H9 (cell line): Measurements from ENCODE around the gene GLYR1. TPM values are rescaled to one million over a fixed set of nuclear protein-coding genes. Genes with fewer than 3 reads are reported as not detected.

ENCODE experiments used
- DNase-seq: peaks from one replicate; pipeline ENCODE4 v3.0.0-alpha.2; 2017
- H2AFZ ChIP-seq: one replicate; pipeline ENCODE4 v1.6.1; 2013; ENCODE audit warnings: mild to moderate bottlenecking, low read length, control low read depth, moderate library complexity
- H2AK5ac ChIP-seq: 2 replicates; pipeline ENCODE4 v1.6.1; 2013; ENCODE audit warnings: low read length, control low read depth, mixed read lengths; ENCODE audit not compliant: insufficient read length
- H2BK120ac ChIP-seq: one replicate; pipeline ENCODE4 v1.6.1; 2013; ENCODE audit warnings: low read depth, mild to moderate bottlenecking, low read length, control low read depth, inconsistent platforms; ENCODE audit not compliant: poor library complexity, severe bottlenecking
- H2BK12ac ChIP-seq: 2 replicates; pipeline ENCODE4 v1.6.1; 2013; ENCODE audit warnings: low read length, control low read depth, mixed read lengths, low read depth; ENCODE audit not compliant: insufficient read length
- H2BK15ac ChIP-seq: 2 replicates; pipeline ENCODE4 v1.6.1; 2013; ENCODE audit warnings: low read depth, low read length, control low read depth
- H2BK20ac ChIP-seq: one replicate; pipeline ENCODE4 v1.6.1; 2013; ENCODE audit warnings: low read depth, mild to moderate bottlenecking, low read length, control low read depth, inconsistent platforms; ENCODE audit not compliant: poor library complexity, severe bottlenecking
- H2BK5ac ChIP-seq: 2 replicates; pipeline ENCODE4 v1.6.1; 2013; ENCODE audit warnings: low read length, control low read depth, mixed read lengths; ENCODE audit not compliant: insufficient read length
- H3K14ac ChIP-seq: 2 replicates; pipeline ENCODE4 v1.6.1; 2013; ENCODE audit warnings: low read length, control low read depth; ENCODE audit not compliant: insufficient read depth
- H3K18ac ChIP-seq: 2 replicates; pipeline ENCODE4 v1.6.1; 2013; ENCODE audit warnings: low read depth, mild to moderate bottlenecking, mixed read lengths, low read length, control low read depth; ENCODE audit not compliant: insufficient read length
- H3K23ac ChIP-seq: 2 replicates; pipeline ENCODE4 v1.6.1; 2013; ENCODE audit warnings: low read length, control low read depth, mixed read lengths, low read depth; ENCODE audit not compliant: insufficient read length
- H3K23me2 ChIP-seq: 2 replicates; pipeline ENCODE4 v1.6.1; 2013; ENCODE audit warnings: low read depth, mild to moderate bottlenecking, mixed read lengths, low read length, control low read depth; ENCODE audit not compliant: insufficient read length, poor library complexity, severe bottlenecking
- H3K27ac ChIP-seq: 2 replicates; pipeline ENCODE4 v1.5.1; 2013; ENCODE audit warnings: low read length, control low read depth, mixed read lengths, low read depth; ENCODE audit not compliant: insufficient read length
- H3K27me3 ChIP-seq: 2 replicates; pipeline ENCODE4 v1.6.1; 2013; ENCODE audit warnings: low read length, control low read depth, inconsistent platforms; ENCODE audit not compliant: insufficient read depth
- H3K4ac ChIP-seq: 2 replicates; pipeline ENCODE4 v1.6.1; 2013; ENCODE audit warnings: low read depth, mild to moderate bottlenecking, control low read depth, inconsistent platforms, low read length, moderate library complexity
- H3K4me1 ChIP-seq: 2 replicates; pipeline ENCODE4 v1.6.1; 2013; ENCODE audit warnings: low read length, control low read depth, inconsistent platforms; ENCODE audit not compliant: insufficient read depth
- H3K4me2 ChIP-seq: 2 replicates; pipeline ENCODE4 v1.6.1; 2013; ENCODE audit warnings: low read length, control low read depth, mixed read lengths; ENCODE audit not compliant: insufficient read length, insufficient read depth
- H3K56ac ChIP-seq: 2 replicates; pipeline ENCODE4 v1.6.1; 2013; ENCODE audit warnings: low read depth, mild to moderate bottlenecking, mixed read lengths, low read length, control low read depth; ENCODE audit not compliant: insufficient read length
- H3K79me1 ChIP-seq: 2 replicates; pipeline ENCODE4 v1.6.1; 2013; ENCODE audit warnings: low read depth, mild to moderate bottlenecking, moderate library complexity, low read length, control low read depth, inconsistent platforms; ENCODE audit not compliant: insufficient read depth, poor library complexity, severe bottlenecking
- H3K79me2 ChIP-seq: 2 replicates; pipeline ENCODE4 v1.6.1; 2013; ENCODE audit warnings: low read length, control low read depth, inconsistent platforms; ENCODE audit not compliant: insufficient read depth
- H3K9ac ChIP-seq: 2 replicates; pipeline ENCODE4 v1.6.1; 2013; ENCODE audit warnings: low read length, control low read depth, mixed read lengths; ENCODE audit not compliant: insufficient read length; ENCODE audit errors: extremely low read depth
- H3K9me3 ChIP-seq: one replicate; pipeline ENCODE4 v1.6.1; 2013; ENCODE audit warnings: low read depth, low read length, inconsistent platforms; ENCODE audit not compliant: control insufficient read depth
- H3T11ph ChIP-seq: one replicate; pipeline ENCODE4 v1.6.1; 2013; ENCODE audit warnings: mild to moderate bottlenecking, low read length, control low read depth, inconsistent platforms
- H4K20me1 ChIP-seq: one replicate; pipeline ENCODE4 v1.6.1; 2013; ENCODE audit not compliant: control insufficient read depth, insufficient read length, insufficient read depth
- H4K5ac ChIP-seq: 2 replicates; pipeline ENCODE4 v1.6.1; 2013; ENCODE audit warnings: low read depth, mild to moderate bottlenecking, mixed read lengths, low read length, control low read depth; ENCODE audit not compliant: insufficient read length
- H4K8ac ChIP-seq: replicated peaks from 2 replicates; pipeline ENCODE4 v1.6.1; 2013; ENCODE audit warnings: low read length, control low read depth, mixed read lengths, low read depth; ENCODE audit not compliant: insufficient read length
- H4K91ac ChIP-seq: 2 replicates; pipeline ENCODE4 v1.6.1; 2013; ENCODE audit warnings: low read depth, mild to moderate bottlenecking, moderate library complexity, mixed read lengths, low read length, control low read depth; ENCODE audit not compliant: insufficient read length
- H3K27ac Mint-ChIP-seq, 3 experiments: 2 replicates in 2 of 3; 3 replicates in 1 of 3; pipeline ENCODE4 v1.8.0; 2020 to 2021; ENCODE audit warnings: mixed read lengths in 3 of 3, mild to moderate bottlenecking in 1 of 3, moderate library complexity in 1 of 3
- H3K27me3 Mint-ChIP-seq: 2 replicates; pipeline ENCODE4 v1.8.0; 2021; ENCODE audit warnings: low read depth, mild to moderate bottlenecking, moderate library complexity, mixed read lengths
- H3K36me3 Mint-ChIP-seq, 3 experiments: 2 replicates in 2 of 3; 3 replicates in 1 of 3; pipeline ENCODE4 v1.8.0; 2020 to 2021; ENCODE audit warnings: low read depth in 3 of 3, mixed read lengths in 3 of 3; ENCODE audit not compliant: insufficient read depth in 1 of 3
- H3K4me1 Mint-ChIP-seq, 2 experiments: 2 replicates each; pipeline ENCODE4 v1.8.0; 2020; ENCODE audit warnings: mixed read lengths in 2 of 2
- H3K4me3 Mint-ChIP-seq, 2 experiments: 2 replicates in 1 of 2; 3 replicates in 1 of 2; pipeline ENCODE4 v1.8.0; 2020 to 2021; ENCODE audit warnings: mild to moderate bottlenecking in 2 of 2, mixed read lengths in 2 of 2, moderate library complexity in 1 of 2
- H3K9me3 Mint-ChIP-seq, 2 experiments: 2 replicates in 1 of 2; 3 replicates in 1 of 2; pipeline ENCODE4 v1.8.0; 2020; ENCODE audit warnings: mild to moderate bottlenecking in 2 of 2, mixed read lengths in 2 of 2, moderate library complexity in 1 of 2
- WGBS: extraction: QIAGEN DNeasy Blood & Tissue Kit; methylation state at CpG from one replicate; pipeline ENCODE4 v1.1.7; 2013; ENCODE audit warnings: missing lambda C conversion rate, low lambda C conversion rate, mixed read lengths; ENCODE audit not compliant: insufficient read length; ENCODE audit errors: extremely low coverage; 5-methylcytosine and 5-hydroxymethylcytosine counted together
- total RNA-seq: library from RNA; stranded (reverse); gene quantifications from 2 replicates; pipeline ENCODE4 v1.2.1, GENCODE V29; 2021
- TF ChIP-seq, protein P1 (sequence below): fragments of 200-600 bp; sonication (generic); conservative IDR thresholded peaks from 3 replicates; pipeline ENCODE4 v1.8.0; 2021; ENCODE audit warnings: antibody characterized with exemption, mild to moderate bottlenecking

GLYR1 gene
- total RNA-seq, 1 experiment from 2014 or later, result 114 TPM

DNA sequence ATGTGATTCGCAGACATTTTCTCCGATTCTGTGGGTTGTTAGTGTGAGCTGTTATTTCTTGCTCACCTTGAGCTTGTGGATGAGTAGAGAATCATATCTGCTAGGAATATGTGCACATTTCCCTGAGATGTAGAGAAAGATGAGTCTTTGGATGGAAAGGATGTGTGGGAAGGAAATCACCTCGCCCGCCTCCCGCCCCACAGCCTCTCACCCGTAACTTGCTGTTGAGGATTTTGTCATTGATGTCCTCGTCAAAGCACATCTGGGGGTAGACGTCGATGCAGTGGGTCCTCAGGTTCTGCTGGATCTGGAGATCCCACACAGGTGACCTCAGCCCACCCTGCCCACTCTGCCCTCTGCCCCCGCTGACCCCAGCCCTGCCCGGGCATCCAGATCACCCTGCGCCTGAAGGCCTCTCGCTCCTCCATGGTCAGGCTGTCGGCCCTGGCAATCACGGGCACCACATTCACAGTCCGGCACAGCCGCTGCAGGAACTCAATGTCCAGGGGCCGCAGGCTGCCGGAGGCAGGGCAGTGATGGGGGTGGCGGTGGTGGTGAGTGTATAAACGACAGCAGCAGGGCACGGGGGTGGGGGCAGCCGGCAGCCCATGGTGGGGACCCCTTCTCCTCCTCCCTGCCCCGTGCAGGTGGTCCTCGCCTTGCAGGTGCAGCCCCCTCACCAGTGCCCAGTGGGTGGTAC is 63.7 kb downstream of the GLYR1 start:
- no peak overlapping the region for H3K9ac ChIP-seq
- no CpG with 5 or more reads among the region's 25 CpGs for WGBS
- DNase-seq, result no peak
- TF ChIP-seq, protein P1, sequence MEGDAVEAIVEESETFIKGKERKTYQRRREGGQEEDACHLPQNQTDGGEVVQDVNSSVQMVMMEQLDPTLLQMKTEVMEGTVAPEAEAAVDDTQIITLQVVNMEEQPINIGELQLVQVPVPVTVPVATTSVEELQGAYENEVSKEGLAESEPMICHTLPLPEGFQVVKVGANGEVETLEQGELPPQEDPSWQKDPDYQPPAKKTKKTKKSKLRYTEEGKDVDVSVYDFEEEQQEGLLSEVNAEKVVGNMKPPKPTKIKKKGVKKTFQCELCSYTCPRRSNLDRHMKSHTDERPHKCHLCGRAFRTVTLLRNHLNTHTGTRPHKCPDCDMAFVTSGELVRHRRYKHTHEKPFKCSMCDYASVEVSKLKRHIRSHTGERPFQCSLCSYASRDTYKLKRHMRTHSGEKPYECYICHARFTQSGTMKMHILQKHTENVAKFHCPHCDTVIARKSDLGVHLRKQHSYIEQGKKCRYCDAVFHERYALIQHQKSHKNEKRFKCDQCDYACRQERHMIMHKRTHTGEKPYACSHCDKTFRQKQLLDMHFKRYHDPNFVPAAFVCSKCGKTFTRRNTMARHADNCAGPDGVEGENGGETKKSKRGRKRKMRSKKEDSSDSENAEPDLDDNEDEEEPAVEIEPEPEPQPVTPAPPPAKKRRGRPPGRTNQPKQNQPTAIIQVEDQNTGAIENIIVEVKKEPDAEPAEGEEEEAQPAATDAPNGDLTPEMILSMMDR, result no peak
- H3K4me1 Mint-ChIP-seq, result peaks cover 10 to 19% of the 10 kb centered on the region in 2 experiments
- no peaks in the 10 kb centered on the region for H3K36me3 Mint-ChIP-seq
- H3K4me2 ChIP-seq, result no peak overlapping the region
- no peak overlapping the region for H3T11ph ChIP-seq
- H2BK120ac ChIP-seq, result no peak overlapping the region
- no peaks in the 10 kb centered on the region for H4K20me1 ChIP-seq
- no peaks in the 10 kb centered on the region for H3K9me3 ChIP-seq
- no peak overlapping the region for H2AK5ac ChIP-seq
- no peak overlapping the region for H3K18ac ChIP-seq
- H3K79me2 ChIP-seq, result no peaks in the 10 kb centered on the region
- H2BK5ac ChIP-seq, result no peak overlapping the region
- no peak overlapping the region for H4K91ac ChIP-seq
- H3K79me1 ChIP-seq, result no peaks in the 10 kb centered on the region
- no peak overlapping the region for H3K27ac ChIP-seq
- H3K9me3 Mint-ChIP-seq, result no peaks in the 10 kb centered on the region; a peak in 2 of 5 replicates
- H2AFZ ChIP-seq, result no peak overlapping the region
- H3K14ac ChIP-seq, result no peak overlapping the region
- peaks cover 3% of the 10 kb centered on the region; the same call in 1 of the 2 replicates for H3K4me1 ChIP-seq
- H3K27ac Mint-ChIP-seq, result no peak overlapping the region
- no peak overlapping the region for H4K8ac ChIP-seq
- no peak overlapping the region for H3K23ac ChIP-seq
- H4K5ac ChIP-seq, result no peak overlapping the region
- no peak overlapping the region for H3K4me3 Mint-ChIP-seq
- H2BK12ac ChIP-seq, result no peak overlapping the region
- no peak overlapping the region for H2BK20ac ChIP-seq
- H2BK15ac ChIP-seq, result no peak overlapping the region
- no peak overlapping the region for H3K4ac ChIP-seq
- no peaks in the 10 kb centered on the region; the same call in 1 of the 2 replicates for H3K27me3 ChIP-seq
- no peaks in the 10 kb centered on the region; the same call in 1 of the 2 replicates for H3K27me3 Mint-ChIP-seq
- no peak overlapping the region for H3K56ac ChIP-seq
- H3K23me2 ChIP-seq, result no peaks in the 10 kb centered on the region
